ENCODE results near the gene PIH1D1. TPM values are rescaled to one million over a fixed set of nuclear protein-coding genes. Genes with fewer than 3 reads are reported as not detected.

PIH1D1 gene
- polyA plus RNA-seq, 1 donor from 2014 or later, result 145 TPM

DNA sequence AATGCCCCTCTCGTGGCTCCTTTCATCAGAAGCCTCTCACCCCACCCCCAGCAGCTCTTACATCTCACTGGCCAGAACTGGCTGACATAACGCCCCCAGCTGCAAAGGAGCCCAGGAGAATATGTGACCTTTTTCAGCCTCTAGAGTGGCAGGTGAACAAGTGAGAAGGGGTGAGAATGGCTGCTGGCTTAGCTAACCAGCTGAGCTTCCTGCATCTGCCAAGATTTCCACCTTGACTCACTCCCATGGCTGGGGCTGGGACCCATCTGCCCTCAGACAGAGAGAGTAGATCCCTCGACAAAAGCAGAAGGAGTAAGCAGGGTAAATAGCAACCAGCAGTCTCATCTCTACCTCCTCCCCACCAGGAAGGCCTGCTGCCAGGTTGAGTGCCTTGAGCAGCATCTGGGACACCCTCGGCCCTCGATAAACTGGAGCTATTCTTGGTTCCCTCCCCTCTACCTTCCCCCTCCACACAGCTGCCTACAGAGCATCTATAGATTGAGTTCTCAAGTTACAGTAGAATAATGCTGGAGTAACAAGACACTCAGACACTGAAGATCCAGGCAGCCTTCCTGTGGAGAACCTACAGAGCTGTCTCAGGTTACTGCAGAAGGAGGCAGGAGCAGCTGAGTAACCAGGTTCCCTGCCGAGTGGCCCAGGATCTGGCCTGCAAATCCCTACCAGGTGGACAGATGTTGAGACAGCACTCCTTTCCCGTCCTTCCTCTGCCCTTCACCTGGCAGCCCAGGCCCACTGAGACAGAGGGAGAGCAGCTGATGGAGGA, 48.0 kb downstream of the PIH1D1 start:
- TF ChIP-seq TAF1 (IDR thresholded peaks at IDR 0.05; ENCODE audit: low read depth) (no peak), SMC3 (conservative IDR thresholded peaks at IDR 0.05; ENCODE audit: poor library complexity) (no peak), RAD21 (conservative IDR thresholded peaks at IDR 0.05) (no peak), EP300 (conservative IDR thresholded peaks at IDR 0.05; ENCODE audit: poor library complexity, severe bottlenecking) (no peak), MXI1 (conservative IDR thresholded peaks at IDR 0.05; ENCODE audit: poor library complexity, severe bottlenecking) (no peak), POLR2AphosphoS5 (IDR thresholded peaks at IDR 0.05) (no peak), EZH2 (IDR thresholded peaks at IDR 0.05; ENCODE audit: borderline replicate concordance, insufficient read depth, low read length, poor library complexity, severe bottlenecking) (no peak)
- TF ChIP-seq, protein P1, sequence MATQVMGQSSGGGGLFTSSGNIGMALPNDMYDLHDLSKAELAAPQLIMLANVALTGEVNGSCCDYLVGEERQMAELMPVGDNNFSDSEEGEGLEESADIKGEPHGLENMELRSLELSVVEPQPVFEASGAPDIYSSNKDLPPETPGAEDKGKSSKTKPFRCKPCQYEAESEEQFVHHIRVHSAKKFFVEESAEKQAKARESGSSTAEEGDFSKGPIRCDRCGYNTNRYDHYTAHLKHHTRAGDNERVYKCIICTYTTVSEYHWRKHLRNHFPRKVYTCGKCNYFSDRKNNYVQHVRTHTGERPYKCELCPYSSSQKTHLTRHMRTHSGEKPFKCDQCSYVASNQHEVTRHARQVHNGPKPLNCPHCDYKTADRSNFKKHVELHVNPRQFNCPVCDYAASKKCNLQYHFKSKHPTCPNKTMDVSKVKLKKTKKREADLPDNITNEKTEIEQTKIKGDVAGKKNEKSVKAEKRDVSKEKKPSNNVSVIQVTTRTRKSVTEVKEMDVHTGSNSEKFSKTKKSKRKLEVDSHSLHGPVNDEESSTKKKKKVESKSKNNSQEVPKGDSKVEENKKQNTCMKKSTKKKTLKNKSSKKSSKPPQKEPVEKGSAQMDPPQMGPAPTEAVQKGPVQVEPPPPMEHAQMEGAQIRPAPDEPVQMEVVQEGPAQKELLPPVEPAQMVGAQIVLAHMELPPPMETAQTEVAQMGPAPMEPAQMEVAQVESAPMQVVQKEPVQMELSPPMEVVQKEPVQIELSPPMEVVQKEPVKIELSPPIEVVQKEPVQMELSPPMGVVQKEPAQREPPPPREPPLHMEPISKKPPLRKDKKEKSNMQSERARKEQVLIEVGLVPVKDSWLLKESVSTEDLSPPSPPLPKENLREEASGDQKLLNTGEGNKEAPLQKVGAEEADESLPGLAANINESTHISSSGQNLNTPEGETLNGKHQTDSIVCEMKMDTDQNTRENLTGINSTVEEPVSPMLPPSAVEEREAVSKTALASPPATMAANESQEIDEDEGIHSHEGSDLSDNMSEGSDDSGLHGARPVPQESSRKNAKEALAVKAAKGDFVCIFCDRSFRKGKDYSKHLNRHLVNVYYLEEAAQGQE (IDR thresholded peaks at IDR 0.05; ENCODE audit: borderline replicate concordance), result no peak
- TF ChIP-seq, protein P2, sequence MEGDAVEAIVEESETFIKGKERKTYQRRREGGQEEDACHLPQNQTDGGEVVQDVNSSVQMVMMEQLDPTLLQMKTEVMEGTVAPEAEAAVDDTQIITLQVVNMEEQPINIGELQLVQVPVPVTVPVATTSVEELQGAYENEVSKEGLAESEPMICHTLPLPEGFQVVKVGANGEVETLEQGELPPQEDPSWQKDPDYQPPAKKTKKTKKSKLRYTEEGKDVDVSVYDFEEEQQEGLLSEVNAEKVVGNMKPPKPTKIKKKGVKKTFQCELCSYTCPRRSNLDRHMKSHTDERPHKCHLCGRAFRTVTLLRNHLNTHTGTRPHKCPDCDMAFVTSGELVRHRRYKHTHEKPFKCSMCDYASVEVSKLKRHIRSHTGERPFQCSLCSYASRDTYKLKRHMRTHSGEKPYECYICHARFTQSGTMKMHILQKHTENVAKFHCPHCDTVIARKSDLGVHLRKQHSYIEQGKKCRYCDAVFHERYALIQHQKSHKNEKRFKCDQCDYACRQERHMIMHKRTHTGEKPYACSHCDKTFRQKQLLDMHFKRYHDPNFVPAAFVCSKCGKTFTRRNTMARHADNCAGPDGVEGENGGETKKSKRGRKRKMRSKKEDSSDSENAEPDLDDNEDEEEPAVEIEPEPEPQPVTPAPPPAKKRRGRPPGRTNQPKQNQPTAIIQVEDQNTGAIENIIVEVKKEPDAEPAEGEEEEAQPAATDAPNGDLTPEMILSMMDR (IDR thresholded peaks at IDR 0.05; ENCODE audit: poor library complexity, severe bottlenecking), result no peak
- Histone ChIP-seq H3K36me3 (ENCODE audit: insufficient read depth, low read length) (no peaks in the 10 kb centered on the region), H3K9me2 (ENCODE audit: insufficient read depth, low read length) (no peaks in the 10 kb centered on the region), H3K4me2 (ENCODE audit: low read length) (no peak overlapping the region), H4K20me1 (ENCODE audit: insufficient read depth) (no peaks in the 10 kb centered on the region), H3K27me3 (ENCODE audit: insufficient read depth, low read depth, low read length) (no peaks in the 10 kb centered on the region), H3K79me2 (replicated peaks; ENCODE audit: insufficient read depth, low read length) (no peaks in the 10 kb centered on the region), H3K9me3 (ENCODE audit: low read length) (no peaks in the 10 kb centered on the region), H3F3A (ENCODE audit: insufficient read depth, low read length, poor library complexity, severe bottlenecking) (no peaks in the 10 kb centered on the region), H3K4me3 (ENCODE audit: low read length) (no peak overlapping the region), H2AFZ (ENCODE audit: low read depth, low read length) (no peak overlapping the region), H3K27ac (ENCODE audit: low read length) (no peak overlapping the region), H3K9ac (ENCODE audit: low read length) (no peak overlapping the region)

DNA sequence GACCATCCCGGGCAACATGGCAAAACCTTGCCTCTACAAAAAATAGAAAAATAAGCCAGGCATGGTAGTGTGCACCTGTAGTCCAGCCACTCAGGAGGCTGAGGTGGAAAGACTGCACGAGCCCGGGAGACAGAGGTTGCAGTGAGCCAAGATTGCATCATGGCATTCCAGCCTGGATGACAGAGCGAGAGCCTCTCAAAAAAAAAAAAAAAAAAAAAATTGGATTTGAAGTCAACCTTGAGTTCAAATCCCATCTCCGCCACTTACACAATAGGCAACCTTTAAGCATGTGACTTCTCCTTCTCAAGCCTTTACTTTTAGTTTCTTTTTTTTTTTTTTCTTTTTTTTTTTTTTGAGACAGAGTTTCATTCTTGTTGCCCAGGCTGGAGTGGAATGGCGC, 51.6 kb downstream of the PIH1D1 start:
- TF ChIP-seq, protein P2 (IDR thresholded peaks at IDR 0.05; ENCODE audit: poor library complexity, severe bottlenecking), result no peak
- no peak for TF ChIP-seq POLR2AphosphoS5 (IDR thresholded peaks at IDR 0.05)
- TF ChIP-seq, protein P1 (IDR thresholded peaks at IDR 0.05; ENCODE audit: borderline replicate concordance), result no peak
- TF ChIP-seq EZH2 (IDR thresholded peaks at IDR 0.05; ENCODE audit: borderline replicate concordance, insufficient read depth, low read length, poor library complexity, severe bottlenecking), result no peak
- no peak for TF ChIP-seq RAD21 (conservative IDR thresholded peaks at IDR 0.05)
- no peak for TF ChIP-seq MXI1 (conservative IDR thresholded peaks at IDR 0.05; ENCODE audit: poor library complexity, severe bottlenecking)
- no peak for TF ChIP-seq SMC3 (conservative IDR thresholded peaks at IDR 0.05; ENCODE audit: poor library complexity)
- TF ChIP-seq TAF1 (IDR thresholded peaks at IDR 0.05; ENCODE audit: low read depth), result no peak
- TF ChIP-seq EP300 (conservative IDR thresholded peaks at IDR 0.05; ENCODE audit: poor library complexity, severe bottlenecking), result no peak
- Histone ChIP-seq H3K9me2 (ENCODE audit: insufficient read depth, low read length) (no peaks in the 10 kb centered on the region), H2AFZ (ENCODE audit: low read depth, low read length) (no peak overlapping the region), H3K4me2 (ENCODE audit: low read length) (no peak overlapping the region), H3K27me3 (ENCODE audit: insufficient read depth, low read depth, low read length) (no peaks in the 10 kb centered on the region), H3K79me2 (replicated peaks; ENCODE audit: insufficient read depth, low read length) (no peaks in the 10 kb centered on the region), H4K20me1 (ENCODE audit: insufficient read depth) (no peaks in the 10 kb centered on the region), H3K9ac (ENCODE audit: low read length) (no peak overlapping the region), H3K27ac (ENCODE audit: low read length) (no peak overlapping the region), H3K9me3 (ENCODE audit: low read length) (no peaks in the 10 kb centered on the region), H3K36me3 (ENCODE audit: insufficient read depth, low read length) (no peaks in the 10 kb centered on the region), H3F3A (ENCODE audit: insufficient read depth, low read length, poor library complexity, severe bottlenecking) (no peaks in the 10 kb centered on the region), H3K4me3 (ENCODE audit: low read length) (no peak overlapping the region)
